Upper lobe of left lung (tissue), 6 donors: ENCODE measurements around the gene KRT33B. TPM values are rescaled to one million over a fixed set of nuclear protein-coding genes. Genes with fewer than 3 reads are reported as not detected.
A peak's percentile ranks its signal among the peaks of the same experiment; 100 is the strongest.

Source experiments
- ATAC-seq, 2 donors: fragments of 200-7000 bp; cut with Tn5 transposase; one replicate each; pipeline ENCODE4 v1.9.1; 2022; ENCODE audit warnings: mild to moderate bottlenecking in 2 of 2, moderate library complexity in 2 of 2; ENCODE audit not compliant: low FRiP score in 2 of 2
- DNase-seq, 2 donors: peaks; one replicate each; pipeline ENCODE4 v3.0.0-alpha.2; 2019 to 2020
- H3K27ac ChIP-seq, 4 donors: fragments of 200-600 bp; sonication (generic); one replicate each; pipeline ENCODE4 v1.5.1; 2016 to 2019
- H3K27me3 ChIP-seq, 4 donors: fragments of 200-600 bp; sonication (generic); one replicate each; pipeline ENCODE4 v1.5.1; 2017 to 2019
- H3K36me3 ChIP-seq, 4 donors: fragments of 200-600 bp; sonication (generic); one replicate each; pipeline ENCODE4 v1.5.1; 2016 to 2019
- H3K4me1 ChIP-seq, 4 donors: fragments of 200-600 bp; sonication (generic); one replicate each; pipeline ENCODE4 v1.5.1; 2018 to 2019
- H3K4me3 ChIP-seq, 4 donors: fragments of 200-600 bp; sonication (generic); one replicate each; pipeline ENCODE4 v1.5.1; 2017 to 2019; ENCODE audit warnings: mild to moderate bottlenecking in 2 of 4, moderate library complexity in 1 of 4
- H3K9me3 ChIP-seq, 4 donors: fragments of 200-600 bp; sonication (generic); one replicate each; pipeline ENCODE4 v1.5.1; 2018 to 2019
- CTCF ChIP-seq, 6 experiments: fragments of 450-650 bp in 4 of 6; fragments of 200-600 bp in 2 of 6; sonication (generic) in 2 of 6; IDR thresholded peaks; one replicate each; pipeline ENCODE4 v1.5.1; 2016 to 2019; ENCODE audit warnings: antibody characterized with exemption in 6 of 6
- EP300 ChIP-seq, 4 donors: sonication (generic); formaldehyde crosslinking; IDR thresholded peaks; one replicate each; pipeline ENCODE4 v1.5.1; 2017; ENCODE audit warnings: antibody characterized with exemption in 4 of 4, control low read depth in 2 of 4
- POLR2A ChIP-seq, 4 donors: fragments of 450-650 bp; IDR thresholded peaks; one replicate each; pipeline ENCODE4 v1.5.1; 2016 to 2017; ENCODE audit warnings: antibody characterized with exemption in 4 of 4, mild to moderate bottlenecking in 2 of 4
- POLR2AphosphoS5 ChIP-seq, 2 donors: sonication (generic); formaldehyde crosslinking; IDR thresholded peaks; one replicate each; pipeline ENCODE4 v1.5.1; 2017; ENCODE audit warnings: antibody characterized with exemption in 2 of 2
- WGBS, 2 donors: methylation state at CpG; one replicate each; pipeline ENCODE4 v1.1.5; 2017 to 2018; 5-methylcytosine and 5-hydroxymethylcytosine counted together
- total RNA-seq, 6 donors: library from RNA; depleted of rRNA in 4 of 6; stranded (reverse); fragments of >200 nt in 4 of 6; gene quantifications; one replicate each; pipeline versions ENCODE4 v1.1.0 to v1.2.1, GENCODE V29; 2016 to 2021
- donor health status: DM: no; HTN: no; CAD: no; lungs with moderate emphysema.
- donor health status: DM: no; HTN: yes; CAD: no; lungs with severe emphysema.

Gene KRT33B
- total RNA-seq, 6 donors from 2014 or later = not detected

GRCh38 chr17:41377546-41377945, 7.9 kb upstream of the KRT33B start:
- H3K4me1 ChIP-seq = no peaks in the 10 kb centered on the region
- 9 to 24% methylated on average over 2 of the region's 2 CpGs for WGBS, 2 donors
- ATAC-seq = no peak
- H3K4me3 ChIP-seq = no peak overlapping the region
- DNase-seq = no peak
- H3K36me3 ChIP-seq = no peaks in the 10 kb centered on the region
- no peaks in the 10 kb centered on the region for H3K27me3 ChIP-seq
- TF ChIP-seq POLR2AphosphoS5 (IDR thresholded peaks at IDR 0.05) (no peak), POLR2A (IDR thresholded peaks at IDR 0.05) (no peak), CTCF (IDR thresholded peaks at IDR 0.05) (no peak)
- no peak overlapping the region for H3K27ac ChIP-seq
- H3K9me3 ChIP-seq = no peaks in the 10 kb centered on the region

GRCh38 chr17:41369023-41369422, 590 bp downstream of the KRT33B start:
- no peaks in the 10 kb centered on the region for H3K4me1 ChIP-seq
- TF ChIP-seq CTCF (IDR thresholded peaks at IDR 0.05) (no peak), POLR2AphosphoS5 (IDR thresholded peaks at IDR 0.05) (no peak), EP300 (IDR thresholded peaks at IDR 0.05) (no peak), POLR2A (IDR thresholded peaks at IDR 0.05) (no peak)
- ATAC-seq (no peak), DNase-seq (no peak)
- H3K27ac ChIP-seq = no peak overlapping the region
- WGBS, 2 donors = 86 to 93% methylated on average over 2 of the region's 2 CpGs
- no peaks in the 10 kb centered on the region for H3K9me3 ChIP-seq
- H3K36me3 ChIP-seq = no peaks in the 10 kb centered on the region
- no peaks in the 10 kb centered on the region for H3K27me3 ChIP-seq
- no peak overlapping the region for H3K4me3 ChIP-seq

GRCh38 chr17:41367426-41368075, 2.1 kb downstream of the KRT33B start:
- Histone ChIP-seq H3K36me3 (no peaks in the 10 kb centered on the region), H3K9me3 (no peaks in the 10 kb centered on the region), H3K27me3 (no peaks in the 10 kb centered on the region), H3K4me1 (no peaks in the 10 kb centered on the region), H3K27ac (no peak overlapping the region), H3K4me3 (no peak overlapping the region)
- TF ChIP-seq CTCF (IDR thresholded peaks at IDR 0.05) (no peak), POLR2A (IDR thresholded peaks at IDR 0.05) (no peak), POLR2AphosphoS5 (IDR thresholded peaks at IDR 0.05) (no peak), EP300 (IDR thresholded peaks at IDR 0.05) (no peak)
- ATAC-seq = no peak
- DNase-seq = peak in 1 of 2 donors; percentile 28
- WGBS, 2 donors = 74 to 85% methylated on average over 10 of the region's 10 CpGs

GRCh38 chr17:41366070-41366469, 3.5 kb downstream of the KRT33B start:
- TF ChIP-seq EP300 (IDR thresholded peaks at IDR 0.05) (no peak), POLR2A (IDR thresholded peaks at IDR 0.05) (no peak), CTCF (IDR thresholded peaks at IDR 0.05) (no peak), POLR2AphosphoS5 (IDR thresholded peaks at IDR 0.05) (no peak)
- H3K27me3 ChIP-seq = no peaks in the 10 kb centered on the region
- H3K4me1 ChIP-seq = no peaks in the 10 kb centered on the region
- H3K36me3 ChIP-seq = no peaks in the 10 kb centered on the region
- no peak overlapping the region for H3K4me3 ChIP-seq
- DNase-seq (no peak), ATAC-seq (no peak)
- no peaks in the 10 kb centered on the region for H3K9me3 ChIP-seq
- no peak overlapping the region for H3K27ac ChIP-seq

GRCh38 chr17:41363881-41364280, 5.7 kb downstream of the KRT33B start:
- Histone ChIP-seq H3K36me3 (no peaks in the 10 kb centered on the region), H3K27me3 (no peaks in the 10 kb centered on the region), H3K9me3 (no peaks in the 10 kb centered on the region), H3K4me1 (no peaks in the 10 kb centered on the region), H3K27ac (no peak overlapping the region), H3K4me3 (no peak overlapping the region)
- no peak for TF ChIP-seq POLR2A (IDR thresholded peaks at IDR 0.05)
- TF ChIP-seq CTCF (IDR thresholded peaks at IDR 0.05) = no peak
- TF ChIP-seq EP300 (IDR thresholded peaks at IDR 0.05) = no peak
- TF ChIP-seq POLR2AphosphoS5 (IDR thresholded peaks at IDR 0.05) = no peak
- DNase-seq = no peak
- no peak for ATAC-seq
- 78 to 92% methylated on average over 2 of the region's 2 CpGs for WGBS, 2 donors
